CD4-positive, alpha-beta T cell (primary cell): ENCODE results near the gene GCLM. TPM values are rescaled to one million over a fixed set of nuclear protein-coding genes. Genes with fewer than 3 reads are reported as not detected.
"Not testable (repeated sequence)": the region's sequence is repeated elsewhere in the genome, so short reads cannot be mapped to it uniquely, and the experiment has no call there.

Experiments used
- ATAC-seq: fragments of 200-7000 bp; cut with Tn5 transposase; one replicate; pipeline ENCODE4 v1.10.0; 2022; ENCODE audit warnings: mild to moderate bottlenecking; ENCODE audit not compliant: poor library complexity
- CTCF ChIA-PET: fragments of 350-600 bp; sonication (Branson Sonifier 250); formaldehyde crosslinking; loops from one replicate; lab custom pipeline; 2021; ENCODE audit warnings: antibody characterized with exemption, inconsistent platforms; lab: Charles Lee
- POLR2A ChIA-PET: fragments of 350-600 bp; sonication (Branson Sonifier 250); formaldehyde crosslinking; loops from one replicate; lab custom pipeline; 2021; ENCODE audit warnings: antibody characterized with exemption, inconsistent platforms; lab: Charles Lee
- DNase-seq, 14 experiments: peaks; one replicate each; pipeline ENCODE4 v3.0.0-alpha.2; 2013 to 2020; ENCODE audit warnings: mixed read lengths in 2 of 14
- H3K27ac ChIP-seq, 2 donors: one replicate each; pipeline versions ENCODE4 v1.5.1 to v1.7.0; 2013; ENCODE audit warnings: low read length in 2 of 2, low read depth in 1 of 2, mild to moderate bottlenecking in 1 of 2
- H3K27me3 ChIP-seq, 2 experiments: 1 replicate in 1 of 2; 2 replicates in 1 of 2; pipeline versions ENCODE4 v1.6.1 to v1.7.0; 2013; ENCODE audit warnings: low read length in 2 of 2, control low read depth in 1 of 2, mild to moderate bottlenecking in 1 of 2, moderate library complexity in 1 of 2; ENCODE audit not compliant: insufficient read depth in 2 of 2, control insufficient read depth in 1 of 2
- H3K36me3 ChIP-seq: one replicate; pipeline ENCODE4 v1.6.1; 2013; ENCODE audit warnings: low read length, control low read depth; ENCODE audit not compliant: insufficient read depth
- H3K4me1 ChIP-seq: one replicate; pipeline ENCODE4 v1.6.1; 2013; ENCODE audit warnings: low read length, control low read depth; ENCODE audit not compliant: insufficient read depth
- H3K4me3 ChIP-seq: one replicate; pipeline ENCODE4 v1.5.1; 2013; ENCODE audit warnings: mild to moderate bottlenecking, low read length, moderate library complexity
- H3K9me3 ChIP-seq, 2 experiments: 1 replicate in 1 of 2; 2 replicates in 1 of 2; pipeline versions ENCODE4 v1.6.1 to v1.7.0; 2013; ENCODE audit warnings: low read length in 2 of 2, mild to moderate bottlenecking in 2 of 2, control low read depth in 1 of 2, moderate library complexity in 1 of 2; ENCODE audit not compliant: control insufficient read depth in 1 of 2, insufficient read depth in 1 of 2
- H3K27ac Mint-ChIP-seq: one replicate; pipeline ENCODE4 v1.8.0; 2020; ENCODE audit warnings: mixed read lengths
- H3K27me3 Mint-ChIP-seq: one replicate; pipeline ENCODE4 v1.8.0; 2021; ENCODE audit warnings: mixed read lengths
- H3K36me3 Mint-ChIP-seq: one replicate; pipeline ENCODE4 v1.8.0; 2021; ENCODE audit warnings: low read depth, mixed read lengths
- H3K4me1 Mint-ChIP-seq: one replicate; pipeline ENCODE4 v1.8.0; 2021; ENCODE audit warnings: low read depth, mixed read lengths
- H3K4me3 Mint-ChIP-seq: one replicate; pipeline ENCODE4 v1.8.0; 2020; ENCODE audit warnings: mild to moderate bottlenecking, mixed read lengths
- H3K9me3 Mint-ChIP-seq: one replicate; pipeline ENCODE4 v1.8.0; 2020; ENCODE audit warnings: mixed read lengths
- CTCF ChIP-seq: fragments of 200-600 bp; IDR thresholded peaks from one replicate; pipeline ENCODE4 v1.8.0; 2022; ENCODE audit warnings: antibody characterized with exemption, mild to moderate bottlenecking
- intact Hi-C, 2 experiments: fragments of 100-400 bp; cut with DNase I in 1 of 2; cut with micrococcal nuclease in 1 of 2; formaldehyde crosslinking; loops; one replicate each; pipeline versions ENCODE4 v1.15.1 to v1.9.0; 2023 to 2025; cut with DNase I, micrococcal nuclease
- total RNA-seq, 174 experiments: library from RNA in 2 of 174; stranded (reverse) in 2 of 174; gene quantifications; one replicate each; pipeline ENCODE4 v1.2.3 and lab custom pipeline; 2021 to 2026

The GCLM gene
- total RNA-seq, 2 experiments from 2014 or later = 6.1 to 6.8 TPM

DNA sequence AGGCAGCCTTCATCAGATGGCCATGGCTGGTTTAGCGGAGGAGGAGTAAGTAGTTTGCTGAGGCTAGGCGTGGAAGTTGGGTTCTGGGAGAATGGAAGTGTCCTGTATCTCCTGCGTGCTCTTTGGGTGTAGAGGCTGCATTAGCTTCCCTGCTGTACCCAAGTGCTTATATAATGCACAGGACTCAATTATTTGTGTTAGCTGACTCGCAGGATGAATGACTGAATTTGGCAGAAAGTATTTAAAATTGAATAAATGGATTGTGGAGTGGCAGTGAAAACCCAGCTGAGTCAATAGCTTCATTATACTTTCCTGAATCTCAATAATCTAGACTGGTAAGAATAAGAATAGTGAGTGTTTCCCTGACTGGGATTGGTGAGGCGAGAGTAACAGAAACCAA lies 44.0 kb downstream of the GCLM start:
- Histone ChIP-seq H3K27me3 (no peaks in the 10 kb centered on the region), H3K36me3 (peaks cover 18% of the 10 kb centered on the region), H3K4me1 (no peaks in the 10 kb centered on the region), H3K9me3 (no peaks in the 10 kb centered on the region), H3K27ac (no peak overlapping the region), H3K4me3 (no peak overlapping the region)
- Mint-ChIP-seq H3K27me3 (no peaks in the 10 kb centered on the region), H3K36me3 (peaks cover 27% of the 10 kb centered on the region), H3K4me3 (no peak overlapping the region), H3K4me1 (no peaks in the 10 kb centered on the region), H3K9me3 (no peaks in the 10 kb centered on the region), H3K27ac (no peak overlapping the region)
- CTCF ChIA-PET = no interaction called here
- no peak for TF ChIP-seq CTCF
- POLR2A ChIA-PET = no interaction called here
- DNase-seq = no peak
- ATAC-seq = no peak
- intact Hi-C loops = no loop called here

DNA sequence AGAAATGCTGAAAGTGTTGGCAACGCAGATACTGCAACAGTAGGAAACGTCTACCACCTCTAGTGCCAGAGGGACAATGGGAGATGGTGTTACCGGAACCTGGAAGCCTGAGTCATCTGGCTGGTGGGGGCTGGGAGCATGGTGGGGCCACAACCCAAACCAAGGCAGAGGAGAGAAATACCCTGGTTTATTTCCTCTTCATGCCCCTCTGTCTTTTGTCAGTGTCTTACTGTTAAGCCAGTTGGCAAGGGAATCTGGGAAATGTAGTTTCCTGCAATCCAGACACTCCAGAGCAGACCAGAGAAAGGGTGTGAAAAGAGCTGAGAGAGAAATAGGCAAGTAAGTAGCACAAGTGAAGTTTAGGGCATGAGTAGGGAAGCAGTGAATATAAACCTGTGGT lies 45.1 kb downstream of the GCLM start:
- H3K4me1 ChIP-seq = no peaks in the 10 kb centered on the region
- no peak overlapping the region for H3K27ac ChIP-seq
- intact Hi-C loops = no loop called here
- ATAC-seq (no peak), DNase-seq (no peak)
- TF ChIP-seq CTCF = no peak
- H3K4me3 ChIP-seq = no peak overlapping the region
- H3K27ac Mint-ChIP-seq = no peak overlapping the region
- no peaks in the 10 kb centered on the region for H3K27me3 ChIP-seq
- CTCF ChIA-PET = no interaction called here
- POLR2A ChIA-PET = no interaction called here
- H3K4me3 Mint-ChIP-seq = no peak overlapping the region
- no peaks in the 10 kb centered on the region for H3K9me3 Mint-ChIP-seq
- H3K36me3 ChIP-seq = peaks cover 8% of the 10 kb centered on the region
- no peaks in the 10 kb centered on the region for H3K27me3 Mint-ChIP-seq
- H3K36me3 Mint-ChIP-seq = peaks cover 16% of the 10 kb centered on the region
- no peaks in the 10 kb centered on the region for H3K9me3 ChIP-seq
- no peaks in the 10 kb centered on the region for H3K4me1 Mint-ChIP-seq

DNA sequence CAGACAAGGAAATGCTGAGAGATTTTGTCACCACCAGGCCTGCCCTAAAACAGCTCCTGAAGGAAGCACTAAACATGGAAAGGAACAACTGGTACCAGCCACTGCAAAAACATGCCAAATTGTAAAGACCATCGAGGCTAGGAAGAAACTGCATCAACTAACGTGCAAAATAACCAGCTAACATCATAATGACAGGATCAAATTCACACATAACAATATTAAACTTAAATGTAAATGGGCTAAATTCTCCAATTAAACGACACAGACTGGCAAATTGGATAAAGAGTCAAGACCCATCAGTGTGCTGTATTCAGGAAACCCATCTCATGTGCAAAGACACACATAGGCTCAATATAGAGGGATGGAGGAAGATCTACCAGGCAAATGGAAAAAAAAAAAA lies 51.6 kb downstream of the GCLM start:
- H3K27ac ChIP-seq, H3K9me3 Mint-ChIP-seq, H3K4me1 Mint-ChIP-seq, H3K4me1 ChIP-seq, H3K36me3 ChIP-seq, H3K9me3 ChIP-seq, CTCF ChIA-PET, intact Hi-C loops, POLR2A ChIA-PET, ATAC-seq, H3K36me3 Mint-ChIP-seq, H3K27me3 ChIP-seq, H3K4me3 ChIP-seq, DNase-seq, H3K4me3 Mint-ChIP-seq, H3K27ac Mint-ChIP-seq: not testable (repeated sequence)
- peaks cover 11% of the 10 kb centered on the region for H3K27me3 Mint-ChIP-seq

DNA sequence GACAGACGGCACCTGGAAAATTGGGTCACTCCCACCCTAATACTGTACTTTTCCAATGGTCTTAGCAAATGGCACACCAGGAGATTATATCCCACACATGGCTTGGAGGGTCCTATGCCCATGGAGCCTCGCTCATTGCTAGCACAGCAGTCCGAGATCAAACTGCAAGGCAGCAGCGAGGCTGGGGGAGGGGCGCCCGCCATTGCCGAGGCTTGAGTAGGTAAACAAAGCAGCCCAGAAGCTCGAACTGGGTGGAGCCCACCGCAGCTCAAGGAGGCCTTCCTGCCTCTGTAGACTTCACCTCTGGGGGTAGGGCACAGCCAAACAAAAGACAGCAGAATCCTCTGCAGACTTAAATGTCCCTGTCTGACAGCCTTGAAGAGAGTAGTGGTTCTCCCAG lies 53.2 kb downstream of the GCLM start:
- CTCF ChIA-PET, ATAC-seq, H3K27ac Mint-ChIP-seq, intact Hi-C loops, H3K4me3 ChIP-seq, H3K4me1 Mint-ChIP-seq, H3K9me3 ChIP-seq, H3K27ac ChIP-seq, H3K4me1 ChIP-seq, H3K36me3 Mint-ChIP-seq, H3K27me3 ChIP-seq, H3K36me3 ChIP-seq, H3K4me3 Mint-ChIP-seq, H3K9me3 Mint-ChIP-seq: not testable (repeated sequence)
- peaks cover 11% of the 10 kb centered on the region for H3K27me3 Mint-ChIP-seq
- DNase-seq = peak in 4 of 14 experiments; percentile 7 to 45 (median 10)
- POLR2A ChIA-PET = interaction anchor here (0.9 to 1.9 kb wide), 3 partner anchors 10 to 53 kb away, joined by 3 to 10 read pairs (median 5); partner anchors contain the start of genes DNTTIP2 and GCLM
